ENCODE measurements around the gene HACD1.

The HACD1 gene

GRCh38 chr10:17557459-17557858 is 59.7 kb downstream of the HACD1 start:
- Histone ChIP-seq H3K9me3 (ENCODE audit: low read length) (no peaks in the 10 kb centered on the region), H4K20me1 (ENCODE audit: insufficient read depth, low read length) (no peaks in the 10 kb centered on the region), H3K79me2 (ENCODE audit: insufficient read depth, low read length) (no peaks in the 10 kb centered on the region), H3K27ac (ENCODE audit: low read depth, low read length, poor library complexity, severe bottlenecking) (no peak overlapping the region), H2AFZ (ENCODE audit: low read length) (no peak overlapping the region), H3F3A (ENCODE audit: insufficient read depth, low read length) (no peaks in the 10 kb centered on the region), H3K9ac (ENCODE audit: low read length) (no peak overlapping the region), H3K36me3 (ENCODE audit: insufficient read depth, low read length) (no peaks in the 10 kb centered on the region), H3K27me3 (ENCODE audit: insufficient read depth, low read length) (no peaks in the 10 kb centered on the region), H3K9me2 (ENCODE audit: low read depth, low read length) (no peaks in the 10 kb centered on the region), H3K4me3 (ENCODE audit: low read depth, low read length, poor library complexity, severe bottlenecking) (no peak overlapping the region), H3K4me1 (ENCODE audit: insufficient read depth, low read length, severe bottlenecking) (no peaks in the 10 kb centered on the region), H3K4me2 (ENCODE audit: low read length) (no peak overlapping the region)
- TF ChIP-seq EZH2 (IDR thresholded peaks at IDR 0.05; ENCODE audit: borderline replicate concordance, low read length) (no peak), CTCF (IDR thresholded peaks at IDR 0.05; ENCODE audit: low read length) (no peak)

DNA sequence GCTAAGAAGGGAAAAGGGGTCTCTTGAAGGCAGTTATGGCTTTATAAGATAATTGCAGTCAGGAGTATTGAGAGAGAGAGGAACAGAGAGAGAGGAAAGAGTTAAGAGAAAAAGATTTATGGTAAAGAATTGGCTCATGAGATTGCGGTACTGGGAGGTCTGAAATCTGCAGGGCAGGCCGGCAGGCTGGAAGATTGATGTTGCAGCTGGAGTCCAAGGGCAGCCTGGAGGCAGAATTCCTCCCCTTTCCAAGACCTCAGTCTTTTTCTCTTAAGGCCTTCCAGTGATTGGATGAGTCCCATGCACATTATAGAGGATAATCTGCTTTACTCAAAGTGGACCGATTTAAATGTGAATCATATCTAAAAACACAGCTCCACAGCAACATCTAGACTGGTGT is 68.4 kb downstream of the HACD1 start:
- no peaks in the 10 kb centered on the region for H4K20me1 ChIP-seq (ENCODE audit: insufficient read depth, low read length)
- H3K27me3 ChIP-seq (ENCODE audit: insufficient read depth, low read length) = 0 out of 2 replicates have a peak, but pooled peaks cover 4% of the 10 kb centered on the region
- no peaks in the 10 kb centered on the region for H3K79me2 ChIP-seq (ENCODE audit: insufficient read depth, low read length)
- H3K27ac ChIP-seq (ENCODE audit: low read depth, low read length, poor library complexity, severe bottlenecking) = no peak overlapping the region
- H3K4me1 ChIP-seq (ENCODE audit: insufficient read depth, low read length, severe bottlenecking) = no peaks in the 10 kb centered on the region
- no peaks in the 10 kb centered on the region for H3F3A ChIP-seq (ENCODE audit: insufficient read depth, low read length)
- no peaks in the 10 kb centered on the region for H3K36me3 ChIP-seq (ENCODE audit: insufficient read depth, low read length)
- H3K4me3 ChIP-seq (ENCODE audit: low read depth, low read length, poor library complexity, severe bottlenecking) = no peak overlapping the region
- H3K4me2 ChIP-seq (ENCODE audit: low read length) = no peak overlapping the region
- no peak overlapping the region for H3K9ac ChIP-seq (ENCODE audit: low read length)
- H3K9me3 ChIP-seq (ENCODE audit: low read length) = no peaks in the 10 kb centered on the region
- no peak for TF ChIP-seq CTCF (IDR thresholded peaks at IDR 0.05; ENCODE audit: low read length)
- no peak for TF ChIP-seq EZH2 (IDR thresholded peaks at IDR 0.05; ENCODE audit: borderline replicate concordance, low read length)
- H2AFZ ChIP-seq (ENCODE audit: low read length) = no peak overlapping the region
- H3K9me2 ChIP-seq (ENCODE audit: low read depth, low read length) = no peaks in the 10 kb centered on the region

GRCh38 chr10:17548162-17548561 is 69.0 kb downstream of the HACD1 start:
- Histone ChIP-seq H3K4me1 (ENCODE audit: insufficient read depth, low read length, severe bottlenecking) (no peaks in the 10 kb centered on the region), H3K27ac (ENCODE audit: low read depth, low read length, poor library complexity, severe bottlenecking) (no peak overlapping the region), H3K4me2 (ENCODE audit: low read length) (no peak overlapping the region), H3K9me2 (ENCODE audit: low read depth, low read length) (no peaks in the 10 kb centered on the region), H3K9ac (ENCODE audit: low read length) (no peak overlapping the region), H3K4me3 (ENCODE audit: low read depth, low read length, poor library complexity, severe bottlenecking) (no peak overlapping the region), H2AFZ (ENCODE audit: low read length) (no peak overlapping the region), H3F3A (ENCODE audit: insufficient read depth, low read length) (no peaks in the 10 kb centered on the region), H4K20me1 (ENCODE audit: insufficient read depth, low read length) (no peaks in the 10 kb centered on the region), H3K9me3 (ENCODE audit: low read length) (no peaks in the 10 kb centered on the region), H3K36me3 (ENCODE audit: insufficient read depth, low read length) (no peaks in the 10 kb centered on the region), H3K79me2 (ENCODE audit: insufficient read depth, low read length) (no peaks in the 10 kb centered on the region), H3K27me3 (ENCODE audit: insufficient read depth, low read length) (0 out of 2 replicates have a peak, but pooled peaks cover 4% of the 10 kb centered on the region)
- TF ChIP-seq EZH2 (IDR thresholded peaks at IDR 0.05; ENCODE audit: borderline replicate concordance, low read length) (no peak), CTCF (IDR thresholded peaks at IDR 0.05; ENCODE audit: low read length) (no peak)

Measured in OCI-LY1 (cell line).